HG02840 (cell line): Measurements from ENCODE around the gene ZNF385C.

ENCODE experiments used
- ATAC-seq: cut with Tn5 transposase; IDR thresholded peaks from one replicate; pipeline ENCODE4 v1.9.1; 2021; ENCODE audit warnings: mild to moderate bottlenecking, moderate library complexity, moderate number of reproducible peaks; ENCODE audit not compliant: unreplicated experiment, low FRiP score

Gene ZNF385C

DNA sequence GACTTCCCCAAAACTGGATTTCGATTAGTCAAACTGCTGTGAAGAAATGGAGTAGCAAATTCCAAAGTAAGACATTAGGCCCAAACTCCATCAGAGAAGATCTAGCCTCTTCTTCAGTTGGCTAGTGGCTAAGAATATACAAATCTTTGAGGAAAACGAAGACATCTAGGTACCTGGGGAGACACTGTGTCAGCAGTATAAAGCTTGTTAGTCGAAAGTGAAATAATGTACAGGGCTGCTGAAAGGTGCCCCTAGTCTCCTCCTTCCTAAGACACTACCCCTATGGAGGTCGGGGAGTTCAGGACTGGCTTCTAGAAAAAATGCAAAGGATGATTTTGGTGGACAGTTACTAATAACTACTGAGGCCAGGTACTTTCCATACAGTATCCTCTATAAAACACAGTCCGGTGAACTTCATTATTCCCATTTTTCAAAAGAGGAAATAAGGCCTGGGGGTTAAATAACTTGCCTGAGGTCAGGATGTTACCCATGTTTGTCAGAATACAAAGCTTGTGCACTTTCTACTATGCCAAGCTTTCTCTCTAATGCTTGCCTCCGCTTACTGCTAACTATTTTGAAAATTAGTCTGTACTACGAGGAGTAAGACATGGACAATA is 96.0 kb downstream of the ZNF385C start:
- no peak for ATAC-seq

DNA sequence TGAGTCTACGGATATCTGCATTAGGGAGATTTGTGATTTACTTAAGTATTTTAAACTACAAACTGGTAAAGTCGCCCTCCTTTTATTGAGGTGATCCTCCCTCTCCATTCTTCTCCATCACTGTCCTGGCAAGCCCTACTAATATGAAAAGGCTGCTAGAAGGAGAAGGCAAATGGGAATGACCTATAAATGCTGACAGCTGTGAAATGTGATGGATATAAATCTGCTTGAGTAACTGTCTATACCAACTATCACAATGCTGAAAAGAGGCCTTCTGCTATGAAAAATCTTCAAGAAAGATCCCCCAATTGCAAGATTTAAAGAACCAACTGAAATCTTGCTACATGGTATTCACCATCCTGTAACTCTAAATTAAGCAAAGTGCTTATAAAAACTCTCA is 96.5 kb downstream of the ZNF385C start:
- no peak for ATAC-seq

DNA sequence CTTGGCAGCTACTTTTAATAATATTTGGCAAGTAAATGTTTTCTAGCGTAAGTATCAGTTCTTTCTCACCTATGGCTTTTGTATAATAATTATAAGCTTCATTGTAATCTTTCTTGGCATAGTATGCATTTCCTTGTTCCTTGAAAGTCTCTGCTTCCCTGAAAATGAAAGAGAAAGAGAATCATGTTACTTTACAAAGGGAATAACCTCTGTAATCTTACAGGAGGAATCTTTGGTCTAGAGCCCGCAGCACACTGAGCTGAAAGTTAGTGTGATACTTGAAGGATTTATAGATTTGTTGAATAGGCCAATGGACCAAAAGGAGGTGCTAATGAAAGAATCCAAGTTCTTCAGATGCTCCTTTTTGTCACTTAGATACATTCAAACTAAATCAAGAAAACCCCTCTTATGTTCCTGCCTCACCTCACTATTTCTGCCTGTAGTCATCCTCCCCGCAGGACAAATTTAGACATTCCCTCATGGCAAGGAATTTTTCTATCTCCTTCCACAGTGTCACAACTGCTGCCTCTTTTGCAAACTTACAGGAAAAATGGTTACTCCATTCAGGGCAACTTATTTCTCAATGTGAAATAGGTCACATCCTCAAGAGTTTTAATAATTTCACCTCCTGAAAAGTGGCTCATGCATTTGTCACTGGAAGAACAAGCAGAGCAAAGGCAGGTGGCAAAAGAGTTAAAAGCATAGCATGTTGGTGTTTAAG is 97.7 kb downstream of the ZNF385C start:
- ATAC-seq = no peak

DNA sequence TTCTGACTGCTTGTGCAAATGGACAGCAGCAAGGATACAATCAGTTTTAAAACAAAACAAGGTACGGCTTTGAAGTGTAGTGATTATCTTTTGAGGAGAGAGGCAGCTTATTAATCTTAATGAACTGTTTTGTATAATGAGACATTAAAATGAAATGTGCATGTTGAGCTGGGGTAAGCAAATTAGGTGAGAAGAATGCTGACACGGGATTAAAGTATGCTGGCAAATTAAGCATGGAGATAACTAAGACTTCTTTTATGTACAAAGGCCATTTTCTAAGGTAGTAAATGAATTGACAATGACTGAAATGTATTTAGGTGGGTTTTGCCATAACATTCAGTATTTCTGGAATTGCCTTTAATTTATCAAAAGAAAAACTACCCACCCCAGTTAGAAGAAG is 99.8 kb downstream of the ZNF385C start:
- no peak for ATAC-seq

DNA sequence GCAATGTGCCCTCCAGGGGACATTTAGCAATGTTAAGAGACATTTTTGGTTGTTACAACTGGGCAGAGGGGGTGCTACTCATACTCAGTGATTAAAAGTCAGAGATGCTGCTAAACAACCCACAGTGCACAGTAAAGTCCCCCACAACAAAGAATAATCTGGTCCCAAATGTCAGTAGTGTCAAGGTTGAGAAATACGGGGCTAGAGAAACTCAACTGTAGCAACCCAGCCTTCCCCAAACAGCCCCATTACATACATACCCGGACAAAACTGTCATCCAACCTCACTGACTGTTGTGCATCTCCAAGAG is 101.5 kb downstream of the ZNF385C start:
- ATAC-seq = no peak

DNA sequence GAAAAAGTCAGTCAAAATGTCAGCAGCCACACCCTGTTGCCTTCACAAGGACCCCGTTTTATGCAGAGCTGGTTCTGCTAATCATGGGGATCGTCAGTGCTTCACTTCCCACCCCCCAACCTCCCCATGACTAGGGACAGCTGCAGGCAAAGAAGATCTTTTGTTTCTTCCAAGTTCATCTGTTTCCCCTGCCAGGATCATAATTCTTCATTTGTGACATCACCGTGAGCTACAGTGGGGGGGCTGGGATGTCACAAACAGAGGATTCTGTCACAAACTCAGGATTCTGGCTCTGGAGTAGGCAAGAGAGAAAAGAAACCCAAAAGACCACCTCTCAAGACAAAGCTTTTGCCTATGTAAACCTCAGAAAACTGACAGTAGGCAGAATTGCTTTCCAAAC is 105.7 kb downstream of the ZNF385C start:
- no peak for ATAC-seq

DNA sequence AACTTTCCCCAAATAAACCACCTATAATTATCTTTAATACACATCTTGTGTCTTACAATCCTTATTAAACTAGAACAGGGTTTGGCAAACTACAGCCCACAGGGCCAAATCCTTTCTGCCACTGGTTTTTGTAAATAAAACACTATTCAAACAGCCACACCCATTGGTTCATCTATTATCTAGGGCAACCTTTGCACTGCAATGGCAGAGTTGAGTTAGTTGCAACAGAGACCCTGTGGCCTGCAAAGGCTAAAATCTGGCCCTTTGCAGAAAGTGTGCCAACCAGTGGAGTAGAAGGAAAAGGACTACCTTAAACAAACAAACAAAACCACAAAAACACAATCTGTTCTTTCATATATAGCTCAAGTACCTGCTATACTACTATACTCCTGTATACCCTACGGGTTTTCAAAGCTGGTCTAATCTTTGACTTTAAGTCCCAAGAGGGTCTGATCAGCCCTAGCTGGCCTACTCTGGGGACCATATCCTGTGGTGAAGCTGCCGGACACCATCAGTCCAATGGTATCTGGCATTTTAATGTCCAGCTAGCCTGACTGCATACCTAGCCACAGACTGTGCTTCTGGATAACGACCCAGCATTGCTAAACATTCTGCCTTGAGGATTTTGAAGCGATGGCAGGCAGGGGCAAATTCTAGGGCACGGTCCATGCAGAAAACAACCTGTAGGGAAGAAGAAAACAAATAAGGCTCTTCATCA is 108.4 kb downstream of the ZNF385C start:
- no peak for ATAC-seq

DNA sequence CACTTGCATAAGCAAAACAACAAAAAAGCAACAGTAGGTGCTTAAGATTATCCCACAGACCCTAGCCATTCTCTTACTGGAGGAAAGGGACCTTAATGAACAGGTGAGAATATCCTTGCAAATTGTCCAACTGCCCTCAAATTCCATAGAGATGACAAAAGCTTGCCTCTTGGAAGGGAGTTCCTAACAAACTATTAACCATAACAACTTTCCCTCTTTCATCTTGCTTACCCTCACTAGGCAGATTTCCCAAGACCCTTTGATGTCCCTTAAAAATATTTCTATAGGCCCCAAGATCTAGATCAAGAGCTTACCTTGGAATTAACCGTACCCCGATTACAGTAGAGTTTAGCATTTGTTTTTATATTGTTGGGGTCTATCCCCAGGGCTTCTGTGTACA is 109.9 kb downstream of the ZNF385C start:
- no peak for ATAC-seq

DNA sequence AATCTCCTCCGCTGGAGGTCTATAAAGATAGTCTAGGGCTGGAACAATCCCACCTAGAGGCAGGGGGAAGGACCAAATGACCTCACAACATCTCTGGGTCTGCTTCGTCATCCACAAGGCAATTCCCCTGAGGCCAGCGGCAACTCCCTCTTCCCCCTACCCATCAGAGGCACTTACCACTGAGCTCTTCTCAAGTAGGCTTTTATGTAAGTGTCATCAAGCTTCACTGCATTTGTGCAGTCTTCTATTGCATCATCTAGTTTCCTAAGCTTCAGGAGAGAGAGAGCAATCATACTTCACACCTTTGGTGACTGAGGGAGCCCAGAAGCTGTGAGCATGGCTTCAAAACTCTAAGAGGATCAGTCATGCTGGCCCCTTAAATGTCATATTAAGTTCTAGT is 110.6 kb downstream of the ZNF385C start:
- ATAC-seq = no peak

DNA sequence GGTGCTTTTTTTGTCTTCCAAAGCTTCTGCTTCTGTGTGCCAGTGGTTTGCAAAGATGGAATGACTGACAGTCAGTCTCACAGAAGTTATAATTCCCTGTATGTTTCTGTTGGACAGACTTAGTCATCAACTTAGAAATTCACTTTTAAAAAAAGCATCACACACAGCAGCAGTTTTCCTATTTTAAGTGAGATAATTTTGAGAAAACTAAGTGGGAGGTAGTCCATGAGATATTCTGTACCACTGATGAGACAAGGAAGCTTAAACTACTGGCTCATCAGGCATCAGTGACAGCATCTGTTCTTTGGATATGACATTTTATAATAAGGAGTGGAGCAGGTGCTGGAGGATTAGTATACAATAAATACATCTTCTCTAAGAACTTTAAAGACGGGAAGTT is 111.6 kb downstream of the ZNF385C start:
- ATAC-seq = no peak

DNA sequence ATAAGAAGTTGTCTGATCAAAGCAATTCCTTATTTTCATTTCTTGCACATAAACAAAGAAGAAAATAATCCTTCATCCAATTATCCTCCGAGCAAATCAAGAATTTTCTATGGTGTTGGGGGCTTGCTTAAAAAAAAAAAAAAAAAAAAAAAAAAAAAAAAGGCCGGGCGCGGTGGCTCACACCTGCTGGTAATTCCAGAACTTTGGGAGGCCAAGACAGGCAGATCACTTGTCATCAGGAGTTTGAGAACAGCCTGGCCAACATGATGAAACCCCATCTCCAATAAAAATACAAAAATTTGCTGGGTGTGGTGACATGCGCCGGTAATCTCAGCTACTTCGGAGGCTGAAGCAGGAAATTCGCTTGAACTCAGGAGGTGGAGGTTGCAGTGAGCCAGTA is 112.4 kb downstream of the ZNF385C start:
- ATAC-seq = no peak

DNA sequence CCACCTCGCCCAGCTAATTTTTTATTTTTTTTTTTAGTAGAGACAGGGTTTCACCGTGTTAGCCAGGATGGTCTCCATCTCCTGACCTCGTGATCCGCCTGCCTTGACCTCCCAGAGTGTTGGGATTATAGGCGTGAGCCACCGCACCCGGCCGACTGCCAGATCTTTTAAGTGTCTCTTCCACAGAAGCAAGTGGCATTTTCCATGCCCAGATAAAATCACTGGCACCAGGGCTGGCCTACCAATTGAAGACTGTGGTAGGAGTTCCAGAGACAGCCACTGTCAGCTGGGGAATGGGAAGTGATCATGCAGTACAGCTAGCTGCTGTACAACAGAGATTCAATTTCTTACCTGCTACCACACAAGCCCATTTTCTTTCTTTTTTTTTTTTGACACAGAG is 113.8 kb downstream of the ZNF385C start:
- ATAC-seq = no peak

DNA sequence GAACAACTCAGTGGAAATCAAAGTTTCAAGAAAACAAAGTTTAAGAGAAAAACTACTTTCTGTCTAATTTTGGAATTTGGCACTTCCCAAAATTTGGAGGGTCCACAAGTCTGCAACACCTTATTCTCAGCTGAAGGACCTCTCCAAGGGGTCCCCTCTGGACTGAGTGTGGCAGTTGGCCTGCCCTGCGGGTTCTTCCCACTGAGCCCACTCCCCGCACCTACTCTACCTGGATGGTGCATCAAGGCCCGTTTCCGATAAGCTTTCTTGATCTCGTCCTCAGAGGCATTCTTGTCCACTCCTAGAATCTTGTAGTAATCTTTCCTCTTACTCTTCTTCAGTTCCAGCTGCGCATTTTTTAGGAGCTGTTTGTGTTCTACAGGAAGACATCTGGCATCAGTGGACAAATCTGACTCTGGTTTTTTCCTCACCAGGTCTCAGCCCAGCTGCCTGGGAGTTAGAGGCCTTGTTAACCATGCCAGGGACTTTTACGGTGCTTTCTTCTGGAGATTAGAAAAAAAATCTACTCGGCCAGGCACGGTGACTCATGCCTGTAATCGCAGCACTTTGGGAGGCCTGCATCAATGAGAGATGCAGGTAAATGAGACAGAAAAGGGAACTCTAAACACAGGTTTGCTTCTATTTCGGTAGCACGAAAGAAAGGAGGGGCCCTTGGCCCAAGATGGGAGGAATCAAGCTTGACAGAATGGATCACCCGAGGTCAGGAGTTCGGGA is 116.1 kb downstream of the ZNF385C start:
- no peak for ATAC-seq

DNA sequence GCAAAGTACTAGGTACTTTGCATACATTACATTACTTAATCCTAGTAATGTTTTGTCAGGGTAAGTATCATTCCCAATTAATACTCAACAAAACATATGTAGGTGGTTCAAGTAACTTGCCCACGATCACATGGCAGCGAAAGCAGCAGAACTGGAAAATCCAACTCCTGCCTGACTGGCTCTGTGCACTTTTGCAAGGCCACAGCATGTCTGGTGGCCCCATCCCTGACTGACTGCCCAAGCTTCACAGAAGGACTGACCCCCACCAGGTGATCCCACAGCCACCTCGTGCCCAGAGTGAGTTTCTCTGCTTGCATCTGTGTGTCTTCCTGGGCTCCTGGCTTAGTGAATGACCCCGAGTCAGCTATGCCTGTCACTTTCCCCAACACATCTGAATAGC is 120.3 kb downstream of the ZNF385C start:
- ATAC-seq = no peak

DNA sequence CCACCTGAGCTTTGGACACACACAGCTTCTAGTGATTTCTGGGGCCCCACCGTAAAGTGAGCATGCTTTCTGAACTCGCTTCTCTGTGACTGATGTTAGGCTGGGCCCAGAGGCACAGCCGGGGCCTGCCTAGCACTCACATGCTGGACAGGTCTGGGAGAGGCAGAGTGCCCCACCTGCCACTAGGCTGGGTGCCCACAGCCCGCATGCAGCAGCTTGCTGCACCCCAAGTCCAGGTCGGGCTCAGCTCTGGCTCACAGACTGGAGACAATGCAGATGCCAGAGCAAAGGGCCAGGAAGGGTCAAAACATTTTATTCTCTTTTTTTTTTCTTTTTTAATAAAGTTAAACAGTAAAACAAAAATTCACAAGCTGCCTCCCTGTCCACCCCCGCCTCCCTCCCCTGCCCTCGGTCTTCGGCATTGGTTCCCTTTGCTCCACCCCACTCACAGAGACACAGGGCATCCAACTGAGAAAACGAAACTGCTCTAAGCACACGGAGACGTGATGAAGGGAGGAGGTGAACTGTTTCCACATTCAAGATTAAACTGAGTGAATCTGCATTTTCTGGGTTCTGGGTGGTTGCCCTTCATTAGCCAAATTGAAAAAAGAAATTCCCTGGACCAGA is 122.0 kb downstream of the ZNF385C start:
- ATAC-seq = no peak
